ENCODE measurements around the gene D2HGDH.

- no peak for TF ChIP-seq CTCF (conservative IDR thresholded peaks at IDR 0.05)
- no peak for TF ChIP-seq EZH2 (IDR thresholded peaks at IDR 0.05; ENCODE audit: low read depth)
Observed at GRCh38 chr2:241814643-241815476, 80.4 kb downstream of the D2HGDH start.
